IMR-90 (cell line): Measurements from ENCODE around the gene ZNF512B.

ENCODE experiments used
- CTCF ChIP-seq: conservative IDR thresholded peaks from 2 replicates; pipeline ENCODE4 v1.5.1; 2012; ENCODE audit warnings: mild to moderate bottlenecking, low read depth, low read length, improper control_type of control experiment
- FOS ChIP-seq: fragments of 150-350 bp; IDR thresholded peaks from 2 replicates; pipeline ENCODE4 v1.6.1; 2016; ENCODE audit warnings: low read depth, low read length
- MAFK ChIP-seq: IDR thresholded peaks from 2 replicates; pipeline ENCODE4 v1.6.1; 2012; ENCODE audit warnings: low read depth, low read length, improper control_type of control experiment
- NFE2L2 ChIP-seq: fragments of 150-350 bp; IDR thresholded peaks from 2 replicates; pipeline ENCODE4 v1.6.1; 2016; ENCODE audit warnings: low read depth, mild to moderate bottlenecking, low read length
- POLR2A ChIP-seq: IDR thresholded peaks from 2 replicates; pipeline ENCODE4 v1.6.1; 2012; ENCODE audit warnings: mild to moderate bottlenecking, low read depth, low read length

GRCh38 chr20:64001607-64002011, 31.9 kb upstream of the ZNF512B start:
- TF ChIP-seq POLR2A (no peak), MAFK (no peak), FOS (no peak), NFE2L2 (no peak), CTCF (no peak)
